DOHH2 (cell line): ENCODE data around the gene RPL32.

ENCODE experiments used
- EZH2phosphoT487 ChIP-seq: fragments of 200-600 bp; sonication (generic); IDR thresholded peaks from 2 replicates; pipeline ENCODE4 v1.6.1; 2017; ENCODE audit warnings: borderline replicate concordance, mild to moderate bottlenecking, antibody characterized with exemption, low read length, moderate library complexity, mixed read lengths
- TF ChIP-seq, protein P1 (sequence below): fragments of 200-600 bp; sonication (generic); IDR thresholded peaks from one replicate; pipeline ENCODE4 v1.5.1; 2014; ENCODE audit warnings: antibody characterized with exemption, mild to moderate bottlenecking, low read depth, low read length; ENCODE audit not compliant: poor library complexity, severe bottlenecking

DNA sequence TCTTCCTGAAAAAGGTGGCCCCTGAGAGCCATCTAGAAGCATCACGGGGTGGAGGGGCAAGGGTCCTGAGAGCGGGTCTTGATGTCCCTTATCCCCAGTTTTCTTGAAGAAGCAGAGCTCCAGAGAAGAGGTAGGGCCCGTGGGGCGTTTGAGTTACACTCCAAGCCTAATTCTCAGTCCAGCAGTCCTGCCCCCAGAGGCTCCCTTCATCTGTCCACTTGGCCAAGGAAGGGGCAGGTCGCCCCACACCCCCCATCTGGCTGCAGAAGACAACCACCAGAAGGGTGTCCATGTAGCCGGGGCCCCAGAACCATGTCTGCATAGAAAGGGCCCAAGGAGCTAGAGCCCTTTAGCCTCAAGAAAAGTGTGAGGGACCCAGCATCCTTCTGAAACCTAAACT is 25.5 kb upstream of the RPL32 start:
- TF ChIP-seq, protein P1, sequence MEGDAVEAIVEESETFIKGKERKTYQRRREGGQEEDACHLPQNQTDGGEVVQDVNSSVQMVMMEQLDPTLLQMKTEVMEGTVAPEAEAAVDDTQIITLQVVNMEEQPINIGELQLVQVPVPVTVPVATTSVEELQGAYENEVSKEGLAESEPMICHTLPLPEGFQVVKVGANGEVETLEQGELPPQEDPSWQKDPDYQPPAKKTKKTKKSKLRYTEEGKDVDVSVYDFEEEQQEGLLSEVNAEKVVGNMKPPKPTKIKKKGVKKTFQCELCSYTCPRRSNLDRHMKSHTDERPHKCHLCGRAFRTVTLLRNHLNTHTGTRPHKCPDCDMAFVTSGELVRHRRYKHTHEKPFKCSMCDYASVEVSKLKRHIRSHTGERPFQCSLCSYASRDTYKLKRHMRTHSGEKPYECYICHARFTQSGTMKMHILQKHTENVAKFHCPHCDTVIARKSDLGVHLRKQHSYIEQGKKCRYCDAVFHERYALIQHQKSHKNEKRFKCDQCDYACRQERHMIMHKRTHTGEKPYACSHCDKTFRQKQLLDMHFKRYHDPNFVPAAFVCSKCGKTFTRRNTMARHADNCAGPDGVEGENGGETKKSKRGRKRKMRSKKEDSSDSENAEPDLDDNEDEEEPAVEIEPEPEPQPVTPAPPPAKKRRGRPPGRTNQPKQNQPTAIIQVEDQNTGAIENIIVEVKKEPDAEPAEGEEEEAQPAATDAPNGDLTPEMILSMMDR, result no peak
- no peak for TF ChIP-seq EZH2phosphoT487
